Colon (tissue), 2 donors: Measurements from ENCODE around the gene PDCD1.

Experiments used
- FAIRE-seq: peaks from 2 replicates; lab custom pipeline; 2012; peaks lifted over from hg19 to GRCh38; lab: Jason Lieb, UNC
- donor health status: control.
- donor health status: control.

PDCD1 gene

GRCh38 chr2:241852116-241852980 is 6.3 kb downstream of the PDCD1 start:
- no peak for FAIRE-seq

- no peak for FAIRE-seq
These were observed 7.2 kb downstream of the PDCD1 start for GRCh38 chr2:241851325-241852115.

GRCh38 chr2:241850544-241851324 is 8.0 kb downstream of the PDCD1 start:
- no peak for FAIRE-seq

- no peak for FAIRE-seq
These were observed 8.8 kb downstream of the PDCD1 start for GRCh38 chr2:241849616-241850543.

GRCh38 chr2:241848761-241849615 is 9.7 kb downstream of the PDCD1 start:
- no peak for FAIRE-seq

GRCh38 chr2:241846406-241846805 is 12.3 kb downstream of the PDCD1 start:
- FAIRE-seq: no peak

- no peak for FAIRE-seq
These were observed 13.7 kb downstream of the PDCD1 start for GRCh38 chr2:241844831-241845578.

- FAIRE-seq: no peak
These were observed 14.5 kb downstream of the PDCD1 start for GRCh38 chr2:241844066-241844728.

- no peak for FAIRE-seq
These were observed 15.2 kb downstream of the PDCD1 start for GRCh38 chr2:241843321-241844065.

GRCh38 chr2:241842620-241843211 is 16.0 kb downstream of the PDCD1 start:
- no peak for FAIRE-seq

- FAIRE-seq: no peak
These were observed 16.7 kb downstream of the PDCD1 start for GRCh38 chr2:241842067-241842415.

GRCh38 chr2:241841181-241842066 is 17.3 kb downstream of the PDCD1 start:
- no peak for FAIRE-seq

- no peak for FAIRE-seq
These were observed 21.3 kb downstream of the PDCD1 start for GRCh38 chr2:241837197-241837965.

GRCh38 chr2:241836292-241836691 is 22.4 kb downstream of the PDCD1 start:
- no peak for FAIRE-seq

- FAIRE-seq: no peak
These were observed 23.1 kb downstream of the PDCD1 start for GRCh38 chr2:241835611-241836010.

GRCh38 chr2:241834527-241835210 is 24.0 kb downstream of the PDCD1 start:
- no peak for FAIRE-seq
